GM18870 (cell line): ENCODE measurements around the gene ZP1.
A peak's percentile ranks its signal among the peaks of the same experiment; 100 is the strongest.
"Not testable (repeated sequence)": the region's sequence is repeated elsewhere in the genome, so short reads cannot be mapped to it uniquely, and the experiment has no call there.

ENCODE experiments used
- ATAC-seq: cut with Tn5 transposase; IDR thresholded peaks from one replicate; pipeline ENCODE4 v1.9.1; 2021; ENCODE audit warnings: moderate library complexity; ENCODE audit not compliant: unreplicated experiment

The ZP1 gene

GRCh38 chr11:60866911-60867870 is at the start of gene ZP1:
Gene ZP1, plus strand, starts transcription at chr11:60867542. Its CDS starts 20 bp downstream, at chr11:60867562.
- ATAC-seq, result no peak

GRCh38 chr11:60818057-60818456 is 49.3 kb upstream of the ZP1 start:
- no peak for ATAC-seq

- ATAC-seq, result no peak
Measured at GRCh38 chr11:60821827-60822599, 45.3 kb upstream of the ZP1 start.

- not testable (repeated sequence) for ATAC-seq
Measured at GRCh38 chr11:60823745-60824306, 43.5 kb upstream of the ZP1 start.

- ATAC-seq, result no peak
Measured at GRCh38 chr11:60825118-60825517, 42.2 kb upstream of the ZP1 start.

- ATAC-seq, result no peak
Measured at GRCh38 chr11:60825790-60826189, 41.6 kb upstream of the ZP1 start.

- no peak for ATAC-seq
Measured at GRCh38 chr11:60830478-60831142, 36.7 kb upstream of the ZP1 start.

GRCh38 chr11:60831143-60831500 is 36.2 kb upstream of the ZP1 start:
- ATAC-seq, result peak; percentile 74

GRCh38 chr11:60831501-60832079 is 35.8 kb upstream of the ZP1 start:
- no peak for ATAC-seq

GRCh38 chr11:60834742-60835533 is 32.4 kb upstream of the ZP1 start:
- ATAC-seq, result no peak

- ATAC-seq, result no peak
Measured at GRCh38 chr11:60835534-60835846, 31.9 kb upstream of the ZP1 start.

GRCh38 chr11:60836866-60837515 is 30.4 kb upstream of the ZP1 start:
- no peak for ATAC-seq

GRCh38 chr11:60838132-60838531 is 29.2 kb upstream of the ZP1 start:
- no peak for ATAC-seq

GRCh38 chr11:60840470-60841430 is 26.6 kb upstream of the ZP1 start:
- ATAC-seq, result no peak

- ATAC-seq, result peak; percentile 42
Measured at GRCh38 chr11:60841797-60842667, 25.3 kb upstream of the ZP1 start, which contains the start of gene CCDC86. Gene CCDC86, plus strand, starts transcription at chr11:60842113. Its CDS starts 12 bp downstream, at chr11:60842125.

- ATAC-seq, result no peak
Measured at GRCh38 chr11:60842668-60843600, 24.4 kb upstream of the ZP1 start.
